DND-41 (cell line): ENCODE measurements around the gene ERGIC3.

ENCODE experiments used
- ATAC-seq: fragments of 200-7000 bp; cut with Tn5 transposase; 3 replicates; pipeline ENCODE4 v1.9.1; 2021; ENCODE audit warnings: low read depth; ENCODE audit not compliant: insufficient read depth
- DNase-seq: peaks from one replicate; pipeline ENCODE4 v3.0.0-alpha.2; 2020
- H2AFZ ChIP-seq: 2 replicates; pipeline ENCODE4 v1.6.0; 2012; ENCODE audit warnings: low read depth, low read length
- H3K27ac ChIP-seq: 2 replicates; pipeline ENCODE4 v1.5.1; 2012; ENCODE audit warnings: low read length, inconsistent platforms
- H3K27me3 ChIP-seq: fragments of 200-600 bp; sonication (generic); 2 replicates; pipeline ENCODE4 v1.6.0; 2012; ENCODE audit warnings: low read length, mild to moderate bottlenecking, inconsistent platforms; ENCODE audit not compliant: insufficient read depth, poor library complexity
- H3K36me3 ChIP-seq: 2 replicates; pipeline ENCODE4 v1.5.1; 2012; ENCODE audit warnings: low read length, inconsistent platforms; ENCODE audit not compliant: insufficient read depth
- H3K4me1 ChIP-seq: 2 replicates; pipeline ENCODE4 v1.5.1; 2012; ENCODE audit warnings: mild to moderate bottlenecking, low read length; ENCODE audit not compliant: insufficient read depth
- H3K4me2 ChIP-seq: 2 replicates; pipeline ENCODE4 v1.6.0; 2012; ENCODE audit warnings: mild to moderate bottlenecking, moderate library complexity, low read length, inconsistent platforms; ENCODE audit not compliant: insufficient read depth
- H3K4me3 ChIP-seq, 2 experiments: fragments of 200-600 bp in 1 of 2; shearing (Covaris generic) in 1 of 2; 2 replicates each; pipeline ENCODE4 v1.5.1; 2012 to 2016; ENCODE audit warnings: inconsistent platforms in 2 of 2, low read length in 2 of 2, mild to moderate bottlenecking in 2 of 2, low read depth in 1 of 2, moderate library complexity in 1 of 2
- H3K79me2 ChIP-seq: 2 replicates; pipeline ENCODE4 v1.6.0; 2012; ENCODE audit warnings: low read length, inconsistent platforms; ENCODE audit not compliant: insufficient read depth
- H3K9ac ChIP-seq: 2 replicates; pipeline ENCODE4 v1.6.0; 2012; ENCODE audit warnings: low read depth, mild to moderate bottlenecking, inconsistent platforms, low read length, moderate library complexity
- H3K9me3 ChIP-seq: 2 replicates; pipeline ENCODE4 v1.5.1; 2012; ENCODE audit warnings: low read length, moderate library complexity, mild to moderate bottlenecking, inconsistent platforms; ENCODE audit not compliant: insufficient read depth, severe bottlenecking
- H4K20me1 ChIP-seq: 2 replicates; pipeline ENCODE4 v1.6.0; 2012; ENCODE audit warnings: low read length; ENCODE audit not compliant: insufficient read depth
- CTCF ChIP-seq: IDR thresholded peaks from 2 replicates; pipeline ENCODE4 v1.5.1; 2012; ENCODE audit warnings: borderline replicate concordance, low read length, moderate library complexity, mild to moderate bottlenecking; ENCODE audit not compliant: poor library complexity, severe bottlenecking; ENCODE audit errors: extremely low read depth
- EZH2 ChIP-seq: IDR thresholded peaks from 3 replicates; pipeline ENCODE4 v1.6.1; 2012; ENCODE audit warnings: borderline replicate concordance, low read depth, mild to moderate bottlenecking, moderate library complexity, low read length, inconsistent platforms; ENCODE audit not compliant: severe bottlenecking

ERGIC3 gene

GRCh38 chr20:35541783-35542662 lies at the start of gene ERGIC3:
Gene ERGIC3 (plus strand): TSS chr20:35542078. CDS start chr20:35542098, 20 bp downstream.
- H2AFZ ChIP-seq: peak within 1 kb of the TSS; percentile 87
- TF ChIP-seq EZH2: no peak
- TF ChIP-seq CTCF: no peak
- ATAC-seq: peak; percentile 98

DNA sequence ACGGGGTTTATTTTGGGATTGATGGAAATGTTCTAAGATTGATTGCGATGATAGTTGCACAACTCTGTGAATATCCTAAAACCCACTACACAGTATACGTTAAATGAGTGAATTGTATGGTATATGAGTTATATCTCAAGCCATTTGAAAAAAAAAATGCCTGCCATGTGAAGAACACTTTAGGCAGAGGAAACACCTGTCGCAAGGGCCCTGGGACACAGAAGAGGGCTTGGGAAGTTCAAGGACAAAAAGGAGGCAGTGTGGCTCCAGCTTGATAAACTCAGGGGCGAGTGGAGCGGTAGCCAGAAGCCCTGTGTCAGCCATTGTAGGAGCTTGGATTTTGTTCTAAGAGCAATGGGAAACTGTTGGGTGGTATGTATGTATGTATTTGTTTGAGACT lies 49.5 kb upstream of the ERGIC3 start:
- peak overlapping the region; percentile 88; the same call in 1 of the 2 replicates for H3K4me2 ChIP-seq
- DNase-seq: no peak

More at GRCh38 chr20:35541783-35542662, at the start of gene ERGIC3:
- peak; percentile 99 for DNase-seq
- no peaks in the 10 kb centered on the region for H3K27me3 ChIP-seq
- H3K9me3 ChIP-seq: no peaks in the 10 kb centered on the region
- H3K9ac ChIP-seq: peak within 1 kb of the TSS; percentile 71
- peaks cover 13% of the 10 kb centered on the region for H3K79me2 ChIP-seq
- no peaks in the 10 kb centered on the region for H4K20me1 ChIP-seq
- H3K36me3 ChIP-seq: peaks cover 35% of the 10 kb centered on the region
- peak within 1 kb of the TSS; percentile 85 for H3K27ac ChIP-seq
- H3K4me3 ChIP-seq: peak within 1 kb of the TSS; percentile 53 to 83
- H3K4me2 ChIP-seq: peak within 1 kb of the TSS; percentile 90
- peaks cover 21% of the 10 kb centered on the region for H3K4me1 ChIP-seq

GRCh38 chr20:35496481-35496880 lies 45.4 kb upstream of the ERGIC3 start:
- TF ChIP-seq EZH2: no peak
- no peak for TF ChIP-seq CTCF
- ATAC-seq (no peak), DNase-seq (no peak)
- Histone ChIP-seq H3K4me3 (no peak overlapping the region), H4K20me1 (no peaks in the 10 kb centered on the region), H3K79me2 (peaks cover 11% of the 10 kb centered on the region), H3K9me3 (no peaks in the 10 kb centered on the region), H2AFZ (no peak overlapping the region), H3K27me3 (no peaks in the 10 kb centered on the region), H3K36me3 (peaks cover 98% of the 10 kb centered on the region), H3K4me1 (peaks cover 9% of the 10 kb centered on the region), H3K27ac (no peak overlapping the region), H3K9ac (no peak overlapping the region), H3K4me2 (no peak overlapping the region)

More for the DNA sequence above, 49.5 kb upstream of the ERGIC3 start:
- Histone ChIP-seq H3K79me2 (peaks cover 49% of the 10 kb centered on the region), H3K4me1 (peaks cover 38% of the 10 kb centered on the region), H3K27ac (peak overlapping the region; percentile 13; the same call in 1 of the 2 replicates), H4K20me1 (no peaks in the 10 kb centered on the region), H3K9me3 (no peaks in the 10 kb centered on the region), H3K4me3 (no peak overlapping the region), H3K27me3 (no peaks in the 10 kb centered on the region), H2AFZ (no peak overlapping the region), H3K36me3 (peaks cover 89% of the 10 kb centered on the region), H3K9ac (no peak overlapping the region)
- no peak for TF ChIP-seq EZH2
- no peak for TF ChIP-seq CTCF
- no peak for ATAC-seq
